ENCODE data around the gene KLF13.

The KLF13 gene

GRCh38 chr15:31361764-31362515, 35.3 kb downstream of the KLF13 start:
- peak overlapping the region; percentile 79 for H3K27ac ChIP-seq (ENCODE audit: low read length)
- no peaks in the 10 kb centered on the region for H3K36me3 ChIP-seq (ENCODE audit: control insufficient read depth in 1 of 2, insufficient read depth in 2 of 2, low read length in 2 of 2)
- peaks cover 50 to 71% of the 10 kb centered on the region in 2 donors for H3K4me1 ChIP-seq (ENCODE audit: control insufficient read depth in 1 of 2, insufficient read depth in 2 of 2, low read length in 2 of 2)
- no peaks in the 10 kb centered on the region for H3K9me3 ChIP-seq (ENCODE audit: control insufficient read depth in 1 of 2, low read length in 2 of 2)
- no peak overlapping the region for H3K4me3 ChIP-seq (ENCODE audit: low read depth in 1 of 2, low read length in 2 of 2)
- no peaks in the 10 kb centered on the region for H3K27me3 ChIP-seq (ENCODE audit: low read depth, low read length)

GRCh38 chr15:31362886-31363285, 36.3 kb downstream of the KLF13 start:
- Histone ChIP-seq H3K4me1 (ENCODE audit: control insufficient read depth in 1 of 2, insufficient read depth in 2 of 2, low read length in 2 of 2) (peaks cover 43 to 70% of the 10 kb centered on the region in 2 donors), H3K36me3 (ENCODE audit: control insufficient read depth in 1 of 2, insufficient read depth in 2 of 2, low read length in 2 of 2) (no peaks in the 10 kb centered on the region), H3K27me3 (ENCODE audit: low read depth, low read length) (no peaks in the 10 kb centered on the region), H3K27ac (ENCODE audit: low read length) (no peak overlapping the region), H3K4me3 (ENCODE audit: low read depth in 1 of 2, low read length in 2 of 2) (no peak overlapping the region), H3K9me3 (ENCODE audit: control insufficient read depth in 1 of 2, low read length in 2 of 2) (no peaks in the 10 kb centered on the region)

GRCh38 chr15:31364301-31365031, 37.8 kb downstream of the KLF13 start:
- Histone ChIP-seq H3K36me3 (ENCODE audit: control insufficient read depth in 1 of 2, insufficient read depth in 2 of 2, low read length in 2 of 2) (no peaks in the 10 kb centered on the region), H3K27me3 (ENCODE audit: low read depth, low read length) (no peaks in the 10 kb centered on the region), H3K4me1 (ENCODE audit: control insufficient read depth in 1 of 2, insufficient read depth in 2 of 2, low read length in 2 of 2) (peaks cover 43 to 56% of the 10 kb centered on the region in 2 donors), H3K4me3 (ENCODE audit: low read depth in 1 of 2, low read length in 2 of 2) (no peak overlapping the region), H3K9me3 (ENCODE audit: control insufficient read depth in 1 of 2, low read length in 2 of 2) (no peaks in the 10 kb centered on the region), H3K27ac (ENCODE audit: low read length) (peak overlapping the region; percentile 3)

- Histone ChIP-seq H3K9me3 (ENCODE audit: control insufficient read depth in 1 of 2, low read length in 2 of 2) (no peaks in the 10 kb centered on the region), H3K4me1 (ENCODE audit: control insufficient read depth in 1 of 2, insufficient read depth in 2 of 2, low read length in 2 of 2) (peaks cover 37 to 53% of the 10 kb centered on the region in 2 donors), H3K4me3 (ENCODE audit: low read depth in 1 of 2, low read length in 2 of 2) (no peak overlapping the region), H3K27ac (ENCODE audit: low read length) (peak overlapping the region; percentile 3), H3K36me3 (ENCODE audit: control insufficient read depth in 1 of 2, insufficient read depth in 2 of 2, low read length in 2 of 2) (no peaks in the 10 kb centered on the region), H3K27me3 (ENCODE audit: low read depth, low read length) (no peaks in the 10 kb centered on the region)
Measured at GRCh38 chr15:31365032-31365654, 38.5 kb downstream of the KLF13 start.

- no peaks in the 10 kb centered on the region for H3K9me3 ChIP-seq (ENCODE audit: control insufficient read depth in 1 of 2, low read length in 2 of 2)
- H3K4me3 ChIP-seq (ENCODE audit: low read depth in 1 of 2, low read length in 2 of 2): peak overlapping the region in 1 of 2 donors; percentile 16
- H3K4me1 ChIP-seq (ENCODE audit: control insufficient read depth in 1 of 2, insufficient read depth in 2 of 2, low read length in 2 of 2): peaks cover 31 to 47% of the 10 kb centered on the region in 2 donors
- no peaks in the 10 kb centered on the region for H3K27me3 ChIP-seq (ENCODE audit: low read depth, low read length)
- no peak overlapping the region for H3K27ac ChIP-seq (ENCODE audit: low read length)
- no peaks in the 10 kb centered on the region for H3K36me3 ChIP-seq (ENCODE audit: control insufficient read depth in 1 of 2, insufficient read depth in 2 of 2, low read length in 2 of 2)
Measured at GRCh38 chr15:31365655-31366127, 39.1 kb downstream of the KLF13 start.

- Histone ChIP-seq H3K9me3 (ENCODE audit: control insufficient read depth in 1 of 2, low read length in 2 of 2) (no peaks in the 10 kb centered on the region), H3K36me3 (ENCODE audit: control insufficient read depth in 1 of 2, insufficient read depth in 2 of 2, low read length in 2 of 2) (no peaks in the 10 kb centered on the region), H3K27me3 (ENCODE audit: low read depth, low read length) (no peaks in the 10 kb centered on the region), H3K27ac (ENCODE audit: low read length) (peak overlapping the region; percentile 67), H3K4me1 (ENCODE audit: control insufficient read depth in 1 of 2, insufficient read depth in 2 of 2, low read length in 2 of 2) (peaks cover 26 to 42% of the 10 kb centered on the region in 2 donors), H3K4me3 (ENCODE audit: low read depth in 1 of 2, low read length in 2 of 2) (peak overlapping the region in 1 of 2 donors; percentile 16)
Measured at GRCh38 chr15:31366169-31366734, 39.6 kb downstream of the KLF13 start.

- no peaks in the 10 kb centered on the region for H3K9me3 ChIP-seq (ENCODE audit: control insufficient read depth in 1 of 2, low read length in 2 of 2)
- peak overlapping the region; percentile 8 for H3K27ac ChIP-seq (ENCODE audit: low read length)
- H3K4me1 ChIP-seq (ENCODE audit: control insufficient read depth in 1 of 2, insufficient read depth in 2 of 2, low read length in 2 of 2): peaks cover 16 to 34% of the 10 kb centered on the region in 2 donors
- H3K4me3 ChIP-seq (ENCODE audit: low read depth in 1 of 2, low read length in 2 of 2): no peak overlapping the region
- H3K36me3 ChIP-seq (ENCODE audit: control insufficient read depth in 1 of 2, insufficient read depth in 2 of 2, low read length in 2 of 2): no peaks in the 10 kb centered on the region
- no peaks in the 10 kb centered on the region for H3K27me3 ChIP-seq (ENCODE audit: low read depth, low read length)
Measured at GRCh38 chr15:31367021-31367729, 40.5 kb downstream of the KLF13 start.

- Histone ChIP-seq H3K9me3 (ENCODE audit: control insufficient read depth in 1 of 2, low read length in 2 of 2) (no peaks in the 10 kb centered on the region), H3K36me3 (ENCODE audit: control insufficient read depth in 1 of 2, insufficient read depth in 2 of 2, low read length in 2 of 2) (peaks cover 3 to 5% of the 10 kb centered on the region in 2 donors), H3K4me1 (ENCODE audit: control insufficient read depth in 1 of 2, insufficient read depth in 2 of 2, low read length in 2 of 2) (peaks cover 10 to 38% of the 10 kb centered on the region in 2 donors), H3K27ac (ENCODE audit: low read length) (peak overlapping the region; percentile 40), H3K27me3 (ENCODE audit: low read depth, low read length) (no peaks in the 10 kb centered on the region), H3K4me3 (ENCODE audit: low read depth in 1 of 2, low read length in 2 of 2) (no peak overlapping the region)
Measured at GRCh38 chr15:31367730-31368344, 41.2 kb downstream of the KLF13 start.

GRCh38 chr15:31369727-31370126, 43.1 kb downstream of the KLF13 start:
- Histone ChIP-seq H3K4me1 (ENCODE audit: control insufficient read depth in 1 of 2, insufficient read depth in 2 of 2, low read length in 2 of 2) (peaks cover 10 to 43% of the 10 kb centered on the region in 2 donors), H3K9me3 (ENCODE audit: control insufficient read depth in 1 of 2, low read length in 2 of 2) (no peaks in the 10 kb centered on the region), H3K4me3 (ENCODE audit: low read depth in 1 of 2, low read length in 2 of 2) (no peak overlapping the region), H3K27me3 (ENCODE audit: low read depth, low read length) (no peaks in the 10 kb centered on the region), H3K36me3 (ENCODE audit: control insufficient read depth in 1 of 2, insufficient read depth in 2 of 2, low read length in 2 of 2) (peaks cover 9 to 10% of the 10 kb centered on the region in 2 donors), H3K27ac (ENCODE audit: low read length) (no peak overlapping the region)

- Histone ChIP-seq H3K4me1 (ENCODE audit: control insufficient read depth in 1 of 2, insufficient read depth in 2 of 2, low read length in 2 of 2) (peaks cover 3 to 29% of the 10 kb centered on the region in 2 donors), H3K36me3 (ENCODE audit: control insufficient read depth in 1 of 2, insufficient read depth in 2 of 2, low read length in 2 of 2) (peaks cover 9 to 10% of the 10 kb centered on the region in 2 donors), H3K4me3 (ENCODE audit: low read depth in 1 of 2, low read length in 2 of 2) (no peak overlapping the region), H3K27me3 (ENCODE audit: low read depth, low read length) (no peaks in the 10 kb centered on the region), H3K9me3 (ENCODE audit: control insufficient read depth in 1 of 2, low read length in 2 of 2) (no peaks in the 10 kb centered on the region), H3K27ac (ENCODE audit: low read length) (no peak overlapping the region)
Measured at GRCh38 chr15:31371520-31372240, 45.0 kb downstream of the KLF13 start.
